Fibroblast of the aortic adventitia (primary cell): ENCODE data around the gene TRMT1L. TPM values are rescaled to one million over a fixed set of nuclear protein-coding genes. Genes with fewer than 3 reads are reported as not detected.
A peak's percentile ranks its signal among the peaks of the same experiment; 100 is the strongest.

Source experiments
- DNase-seq: peaks from one replicate; pipeline ENCODE4 v3.0.0-alpha.2; 2010; ENCODE audit warnings: low read depth
- H3K4me3 ChIP-seq: 2 replicates; pipeline ENCODE4 v1.5.1; 2011; ENCODE audit warnings: low read depth, mild to moderate bottlenecking, control low read depth, low read length, moderate library complexity
- CTCF ChIP-seq: IDR thresholded peaks from 2 replicates; pipeline ENCODE4 v1.5.1; 2011; ENCODE audit warnings: mild to moderate bottlenecking, low read length, control low read depth, inconsistent platforms; ENCODE audit not compliant: insufficient read depth
- total RNA-seq: library from RNA; depleted of rRNA; stranded (reverse); fragments of >200 nt; gene quantifications from 2 replicates; pipeline ENCODE4 v1.2.3, GENCODE V29; 2012; ENCODE audit warnings: low replicate concordance

The TRMT1L gene
- total RNA-seq, 1 donor: 22.6 TPM

GRCh38 chr1:185162491-185162890, 5.7 kb upstream of the TRMT1L start:
- no peak for TF ChIP-seq CTCF
- DNase-seq: no peak
- no peak overlapping the region for H3K4me3 ChIP-seq

GRCh38 chr1:185159966-185160365, 3.2 kb upstream of the TRMT1L start:
- TF ChIP-seq CTCF: no peak
- no peak overlapping the region for H3K4me3 ChIP-seq
- DNase-seq: peak; percentile 17

GRCh38 chr1:185158800-185159199, 2.0 kb upstream of the TRMT1L start:
- DNase-seq: no peak
- TF ChIP-seq CTCF: no peak
- no peak overlapping the region for H3K4me3 ChIP-seq

GRCh38 chr1:185157599-185158412, 1.1 kb upstream of the TRMT1L start:
- TF ChIP-seq CTCF: no peak
- DNase-seq: peak; percentile 17
- H3K4me3 ChIP-seq: peak overlapping the region; percentile 90

- H3K4me3 ChIP-seq: peak overlapping the region; percentile 87
- no peak for TF ChIP-seq CTCF
- DNase-seq: peak; percentile 36
These were observed 382 bp downstream of the TRMT1L start for GRCh38 chr1:185156288-185156853.

GRCh38 chr1:185155600-185156287, 1.0 kb downstream of the TRMT1L start:
- H3K4me3 ChIP-seq: peak overlapping the region; percentile 87
- TF ChIP-seq CTCF: no peak
- DNase-seq: peak; percentile 50
